NCI-H187 treated with DMSO at 0.1 percent for 48 hours (cell line): ENCODE results near the gene ZPR1.
"Not testable (repeated sequence)": the region's sequence is repeated elsewhere in the genome, so short reads cannot be mapped to it uniquely, and the experiment has no call there.

ENCODE experiments used
- DNase-seq: peaks from one replicate; lab custom pipeline; 2025; lab: John Stamatoyannopoulos, UW

The ZPR1 gene

DNA sequence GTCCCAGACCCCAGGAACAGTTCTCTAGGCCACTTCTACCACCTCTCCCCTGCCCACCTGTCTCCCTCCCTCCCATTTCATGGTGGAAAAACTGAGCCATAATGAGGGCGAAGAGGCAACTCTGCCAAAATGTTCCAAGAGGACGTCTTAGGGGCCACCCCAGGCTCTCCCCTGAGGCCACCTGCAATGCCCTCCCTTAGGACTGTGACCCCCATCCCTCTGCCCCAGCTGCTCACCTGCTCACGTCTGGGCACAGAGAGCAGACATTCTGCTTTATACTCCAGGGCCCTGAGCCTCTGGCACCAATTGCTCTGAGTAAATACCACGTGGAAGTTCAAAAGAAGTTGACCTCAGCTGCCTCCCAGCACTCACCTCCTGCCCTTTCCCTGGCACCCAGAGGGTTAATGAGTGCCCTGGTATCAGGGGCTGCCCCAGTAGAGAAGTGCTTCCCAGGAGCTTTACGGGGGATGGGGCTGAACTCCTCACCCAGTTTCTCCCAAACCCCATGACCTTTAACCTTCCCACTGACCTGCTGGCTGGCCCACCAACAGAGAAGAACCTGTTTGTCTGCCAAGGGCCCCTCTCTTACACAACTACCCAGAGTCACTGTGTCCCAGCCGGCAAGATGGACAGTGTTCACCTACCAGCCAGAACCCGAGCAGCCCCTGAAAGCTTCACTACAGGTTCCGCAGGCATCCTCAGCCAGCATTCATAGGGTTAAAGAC is 4.5 kb upstream of the ZPR1 start:
- DNase-seq, result no peak

DNA sequence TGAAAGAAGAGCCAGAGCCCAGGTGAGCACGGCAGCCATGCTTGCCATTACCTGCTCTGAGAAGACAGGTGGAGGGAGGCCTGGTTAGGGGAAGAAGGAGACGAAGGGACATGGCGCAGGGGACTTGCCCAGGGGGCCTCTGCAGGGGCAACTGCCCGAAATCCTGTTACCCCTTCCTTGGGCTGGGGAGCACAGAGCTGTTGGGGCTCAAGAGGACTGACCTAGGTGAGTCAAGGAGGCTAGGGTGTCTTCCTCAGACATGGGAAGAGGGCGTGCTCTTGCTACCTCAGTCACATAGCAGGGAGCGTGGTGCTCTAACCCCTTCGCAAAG is 4.0 kb upstream of the ZPR1 start, which contains the start of gene APOA5:
TSS of gene APOA5 (minus strand) at position 67 of the 331 bp plus-strand sequence. CDS start at position 48, 19 bp downstream.
- no peak for DNase-seq

DNA sequence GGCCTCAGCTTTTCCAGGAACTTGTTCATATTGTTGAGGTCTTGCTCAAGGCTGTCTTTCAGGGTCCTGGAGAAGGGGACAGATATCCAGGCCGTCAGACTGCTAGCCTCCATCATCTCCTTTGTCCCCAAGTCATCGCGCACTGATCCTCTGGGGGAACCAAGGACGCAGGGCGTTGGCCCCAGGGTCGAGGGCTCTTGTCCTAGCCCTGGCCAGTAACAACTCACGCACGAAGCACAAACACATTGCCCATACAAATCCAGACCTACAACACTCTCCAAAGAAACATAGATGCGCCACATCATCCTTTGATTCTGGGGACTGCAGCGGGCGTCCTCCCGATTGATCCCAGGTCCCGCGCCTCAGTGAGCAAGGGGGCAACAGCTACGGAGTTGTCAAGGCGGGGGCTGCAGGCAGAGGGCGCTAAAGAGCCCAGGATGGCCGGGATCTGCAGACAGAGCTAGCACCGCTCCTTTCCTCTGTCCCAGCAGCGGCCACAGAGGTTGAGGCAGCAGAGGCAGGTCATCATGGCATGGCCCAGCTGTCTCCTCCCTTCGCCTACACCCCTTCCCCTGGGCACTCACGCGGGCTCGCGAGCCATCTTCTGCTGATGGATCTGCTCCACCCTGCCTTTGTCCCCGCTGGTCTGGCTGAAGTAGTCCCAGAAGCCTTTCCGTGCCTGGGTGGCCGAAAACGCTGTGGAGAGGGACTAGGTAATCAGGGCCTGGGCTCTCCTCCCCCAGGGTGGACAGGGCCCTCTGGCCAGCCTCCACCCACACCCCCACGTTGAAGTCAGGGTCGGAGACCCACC is 3.4 kb upstream of the ZPR1 start:
- DNase-seq, result peak; percentile 3

DNA sequence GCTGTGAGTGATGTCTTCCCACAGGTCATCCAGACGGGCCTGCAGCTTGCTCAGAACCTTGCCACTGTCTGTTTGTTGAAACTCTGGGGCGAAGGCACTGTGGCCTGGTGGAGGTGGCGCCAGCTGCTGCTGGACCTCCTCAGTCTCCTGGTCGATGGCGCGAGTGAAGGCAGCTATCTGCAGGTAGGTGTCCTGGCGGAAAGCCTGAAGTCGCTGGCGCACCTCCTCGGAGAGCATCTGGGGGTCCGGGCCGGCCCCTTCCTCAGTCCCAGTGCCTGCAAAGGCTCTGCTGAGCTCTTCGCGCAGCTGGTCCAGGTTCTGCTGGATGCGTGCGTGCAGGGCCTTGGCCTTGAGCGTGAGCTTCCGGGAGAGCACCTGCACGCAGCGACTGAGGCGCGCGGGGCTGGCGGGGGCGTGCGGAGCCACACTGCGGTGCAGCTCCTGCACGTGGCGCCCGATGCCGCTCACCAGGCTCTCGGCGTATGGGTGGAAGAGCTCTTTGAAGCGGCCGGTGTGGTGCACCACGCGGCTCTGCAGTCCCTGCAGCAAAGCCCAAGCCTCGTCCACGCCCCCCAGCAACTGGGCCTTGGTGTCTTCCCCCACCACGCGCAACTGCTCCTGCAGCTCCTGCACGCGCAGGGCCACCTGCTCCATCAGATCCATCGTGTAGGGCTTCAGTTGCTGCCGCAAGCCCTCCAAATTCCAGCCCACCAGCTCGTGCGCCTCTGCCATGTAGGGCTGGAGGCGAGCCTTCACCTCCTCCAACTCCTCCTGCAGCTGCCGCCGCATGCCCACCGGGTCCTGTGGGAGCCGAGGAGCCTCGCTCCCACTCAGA is 2.6 kb upstream of the ZPR1 start:
- DNase-seq, result no peak

DNA sequence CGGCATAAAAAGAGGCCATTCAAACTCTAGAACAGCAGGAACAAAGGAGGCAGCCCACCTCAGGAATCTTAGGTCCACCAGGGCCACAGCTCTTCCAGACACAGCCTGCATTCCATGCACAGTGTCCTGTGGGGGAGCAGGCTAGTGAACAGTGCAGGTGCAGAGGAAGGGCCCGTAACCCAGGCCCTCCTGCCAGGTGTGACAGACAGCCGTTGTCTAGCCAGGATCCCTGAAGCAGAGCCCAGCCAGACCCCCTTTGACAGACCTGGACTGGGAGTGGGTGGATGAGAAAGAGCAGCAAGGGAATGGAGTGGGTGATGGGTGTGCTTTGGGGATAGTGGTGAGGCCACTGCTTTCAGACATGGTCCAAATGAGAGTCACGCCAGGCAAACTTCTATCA is 1.2 kb upstream of the ZPR1 start:
- DNase-seq, result no peak

DNA sequence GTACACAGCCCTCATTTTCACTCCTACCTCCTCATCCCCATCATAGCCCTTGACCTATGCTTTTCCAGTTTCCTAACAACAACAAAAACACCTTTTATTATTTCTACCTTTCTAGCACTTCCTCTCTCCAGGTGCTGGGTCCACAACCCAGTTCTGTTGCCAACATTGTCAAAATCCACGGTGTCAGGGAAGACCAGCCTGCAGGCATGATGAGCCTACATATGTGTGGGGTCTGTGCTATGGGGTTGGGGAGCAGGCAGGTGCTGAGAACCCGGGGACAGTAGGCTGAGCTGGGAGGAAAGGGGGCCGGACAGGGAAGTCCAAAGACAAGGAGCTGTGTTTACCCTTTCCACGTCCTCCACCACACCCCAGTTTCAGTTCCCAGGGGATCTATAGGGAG is 711 bp upstream of the ZPR1 start:
- no peak for DNase-seq

DNA sequence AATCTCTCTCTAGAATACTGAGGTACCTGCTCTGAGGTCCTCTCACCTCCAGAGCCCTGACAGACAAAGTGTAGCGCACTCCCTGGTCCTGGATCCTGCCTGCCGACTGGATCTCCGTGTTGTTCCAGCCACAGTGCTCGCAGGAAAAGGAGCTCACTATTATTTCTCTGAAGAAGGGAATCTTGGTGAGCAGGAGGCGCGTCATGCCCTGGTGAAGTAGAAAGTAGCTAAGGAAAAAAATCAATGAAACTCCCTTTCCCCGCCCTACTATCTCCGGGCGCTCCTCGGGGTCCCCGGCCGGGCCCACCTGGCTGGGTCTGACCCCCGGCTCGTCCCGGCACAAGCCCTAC is 412 bp downstream of the ZPR1 start:
- DNase-seq, result no peak

DNA sequence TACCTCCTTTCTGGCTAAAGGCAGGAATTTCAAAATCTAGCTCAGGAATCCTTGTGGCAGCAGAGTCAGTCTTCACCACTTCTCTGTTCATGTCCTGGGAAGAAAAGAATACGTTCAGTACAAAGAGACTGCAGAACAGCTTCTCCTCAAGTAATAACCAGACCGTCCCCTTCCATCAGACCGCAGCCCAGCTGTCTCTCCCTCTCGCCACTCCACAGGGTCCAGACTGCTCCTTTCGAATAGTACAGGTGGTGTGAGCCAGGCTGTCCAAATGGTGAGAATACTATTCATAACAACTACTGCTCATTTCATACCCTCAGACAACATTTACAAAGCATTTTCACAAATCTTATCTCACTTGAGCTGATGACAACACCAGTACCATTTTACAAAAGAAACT is 857 bp downstream of the ZPR1 start:
- no peak for DNase-seq

DNA sequence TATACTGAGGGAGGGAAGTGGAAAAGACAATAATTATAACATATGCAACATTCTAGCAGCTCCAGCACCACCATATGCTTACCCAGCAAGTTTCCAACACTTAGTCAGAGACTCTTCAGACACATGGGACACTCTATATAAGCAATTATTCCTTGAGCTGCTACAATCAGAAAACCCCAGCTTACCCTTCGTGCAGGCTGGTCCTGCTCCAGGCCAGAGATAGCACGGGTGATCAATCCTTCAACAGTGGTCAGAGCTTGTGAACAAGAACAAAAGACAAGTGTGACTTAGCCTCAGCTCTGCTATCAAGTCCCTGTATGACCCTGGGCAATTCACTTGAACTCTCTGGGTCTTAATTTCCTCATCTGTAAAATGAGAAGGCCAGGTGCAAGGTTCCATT is 1.5 kb downstream of the ZPR1 start:
- DNase-seq, result no peak

DNA sequence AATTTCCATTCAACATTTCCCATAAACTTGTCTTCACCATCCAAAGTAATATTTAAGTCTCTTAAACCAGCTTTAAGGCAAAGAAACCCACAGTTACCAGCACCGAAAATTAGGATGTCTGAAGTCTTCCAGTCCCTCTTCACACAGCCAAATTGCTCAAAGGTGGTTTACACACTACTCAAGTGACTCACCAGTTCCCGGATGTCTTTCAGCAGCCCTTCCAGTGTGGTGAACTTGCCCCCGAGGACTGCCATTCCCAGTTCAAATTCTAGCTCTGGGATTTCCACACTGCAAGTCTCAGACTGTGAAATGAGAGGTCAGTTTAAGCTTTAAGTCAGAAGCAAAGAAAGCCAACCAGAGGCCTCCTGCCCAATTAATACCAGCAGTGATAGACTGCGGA is 5.1 kb downstream of the ZPR1 start:
- DNase-seq, result no peak

DNA sequence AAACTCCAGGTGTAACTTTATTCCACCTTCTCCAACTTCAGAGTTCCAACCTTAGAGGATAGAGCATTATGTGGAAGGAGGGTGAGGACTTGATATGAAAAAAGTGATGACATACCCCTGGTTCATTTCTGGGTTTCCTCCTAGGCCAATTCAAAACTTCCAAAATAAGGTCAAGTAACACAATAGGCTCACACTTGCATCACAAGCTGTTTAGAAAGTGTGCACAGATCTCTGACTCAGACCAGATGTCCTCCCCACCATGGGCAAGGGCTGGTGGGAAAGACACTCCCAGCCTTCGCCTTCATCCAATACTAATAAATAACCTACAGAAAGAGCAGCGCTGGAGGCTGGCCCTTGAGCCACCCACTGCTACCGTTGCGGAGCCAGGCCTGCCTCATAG is 9.3 kb downstream of the ZPR1 start:
- no peak for DNase-seq

DNA sequence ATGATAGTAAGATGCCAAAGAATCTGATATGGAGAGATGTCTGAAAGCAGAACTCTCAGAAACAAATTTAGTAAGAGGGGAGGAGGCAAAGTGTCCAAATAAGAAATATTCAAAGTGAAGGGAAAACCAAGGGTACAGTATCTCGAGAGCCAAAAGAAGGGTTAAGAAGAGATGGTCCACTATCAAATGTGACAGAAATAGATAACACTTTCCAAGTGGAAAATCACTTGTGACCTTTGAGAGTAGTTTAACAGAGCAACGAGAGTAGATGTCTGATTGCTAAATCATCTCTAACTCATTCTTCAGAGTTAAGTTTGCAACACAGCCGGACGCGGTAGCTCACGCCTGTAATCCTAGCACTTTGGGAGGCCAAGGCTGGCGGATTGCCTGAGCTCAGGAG is 10.8 kb downstream of the ZPR1 start:
- no peak for DNase-seq

DNA sequence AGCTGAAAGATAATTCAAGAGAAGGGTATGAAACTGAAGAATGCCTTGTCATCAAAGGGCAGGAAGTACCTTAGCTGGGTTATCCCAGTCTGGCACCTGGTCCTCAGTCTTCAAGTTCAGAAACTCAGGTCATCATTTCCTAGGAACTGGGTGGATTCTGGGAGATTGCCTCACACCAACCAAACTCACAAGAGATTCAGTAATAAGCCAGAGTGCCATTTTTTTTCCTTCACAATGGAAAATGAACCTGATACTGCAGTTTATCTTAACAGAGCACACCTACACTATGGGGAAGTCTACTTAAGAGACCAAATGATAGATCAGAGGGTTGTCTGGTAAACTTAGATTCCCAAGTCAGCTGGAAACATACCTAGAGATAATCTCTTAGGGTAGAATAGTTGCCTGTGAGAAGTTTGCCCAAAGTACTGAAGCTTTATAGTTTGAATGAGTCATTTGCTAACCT is 11.3 kb downstream of the ZPR1 start:
- DNase-seq, result no peak

DNA sequence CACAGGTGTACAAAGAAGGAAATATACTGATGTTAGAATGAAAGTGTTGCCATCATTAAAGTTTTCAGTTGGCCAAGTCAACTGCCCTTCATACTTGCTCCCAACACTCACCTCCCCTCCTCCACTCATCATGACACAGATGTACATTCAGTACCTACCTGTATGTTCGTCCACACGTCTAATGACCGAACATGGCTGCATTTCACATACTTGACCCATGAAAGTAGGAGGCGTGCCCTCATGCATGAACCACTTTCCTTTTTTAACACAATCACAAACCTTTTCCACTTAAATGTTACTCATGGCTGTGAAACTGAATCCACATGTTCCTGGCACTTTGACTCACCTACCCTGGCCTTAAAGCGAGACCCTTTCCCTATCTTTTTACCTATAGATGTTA is 11.8 kb downstream of the ZPR1 start:
- no peak for DNase-seq

DNA sequence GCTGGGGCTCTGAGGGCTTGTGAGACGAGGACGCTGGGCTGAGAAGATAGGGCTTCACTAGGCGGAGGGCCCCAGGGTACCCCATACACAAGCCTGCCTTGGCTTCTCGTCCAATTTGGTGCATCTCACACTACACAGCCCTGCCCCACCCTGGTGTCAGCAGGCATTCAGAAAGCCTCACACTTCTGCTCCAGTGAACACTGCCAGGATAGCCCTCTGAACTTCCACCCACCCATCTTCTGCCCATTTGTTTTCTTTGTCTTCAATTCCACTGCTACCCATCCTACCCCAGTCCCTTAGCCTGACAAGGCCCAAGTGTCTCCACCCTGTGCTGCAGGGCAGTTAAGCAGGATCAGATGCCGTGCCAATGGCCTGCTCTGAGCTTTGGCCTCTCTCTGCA is 13.2 kb downstream of the ZPR1 start:
- DNase-seq, result no peak

DNA sequence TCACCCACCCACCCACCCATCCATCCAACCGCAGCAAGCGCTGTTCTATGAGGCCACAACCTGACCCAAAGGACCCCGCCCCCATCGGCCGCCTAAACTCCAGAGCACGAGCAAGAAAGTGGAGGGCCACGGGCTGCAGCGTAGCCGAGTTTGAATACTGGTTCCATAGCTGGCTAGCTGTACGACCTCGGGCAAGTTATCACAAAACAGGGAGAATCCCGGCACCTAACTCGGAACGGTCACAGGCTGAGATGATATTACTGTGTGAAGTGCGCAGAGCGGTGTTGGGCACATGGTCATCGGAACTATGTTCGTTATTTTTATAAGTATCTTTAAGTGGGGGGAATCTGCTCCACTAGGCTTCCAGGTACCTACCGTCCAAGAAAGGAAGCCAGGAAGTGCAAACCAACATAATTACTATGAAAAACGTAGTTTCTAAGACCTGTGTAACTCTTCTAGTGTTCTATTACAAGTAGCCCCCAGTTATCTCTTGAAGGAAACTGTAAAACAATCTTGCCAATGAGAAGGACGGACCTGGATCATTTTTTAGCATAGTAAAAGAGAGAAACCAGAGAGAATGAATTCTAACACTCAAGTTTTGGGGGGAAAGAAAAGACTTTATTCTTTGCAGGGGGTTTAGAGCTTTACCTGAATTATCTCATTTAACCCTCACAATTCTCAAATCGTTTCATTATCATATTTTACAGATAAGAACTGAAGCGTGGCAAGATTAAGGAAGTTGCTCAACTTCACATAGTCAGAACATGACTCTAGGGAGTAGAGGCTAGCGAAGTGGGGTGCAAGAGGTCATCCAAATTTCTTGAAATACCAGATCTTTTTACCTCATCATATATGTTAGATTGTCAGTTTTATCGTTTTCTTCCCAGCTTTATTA is 14.4 kb downstream of the ZPR1 start:
- DNase-seq, result no peak

DNA sequence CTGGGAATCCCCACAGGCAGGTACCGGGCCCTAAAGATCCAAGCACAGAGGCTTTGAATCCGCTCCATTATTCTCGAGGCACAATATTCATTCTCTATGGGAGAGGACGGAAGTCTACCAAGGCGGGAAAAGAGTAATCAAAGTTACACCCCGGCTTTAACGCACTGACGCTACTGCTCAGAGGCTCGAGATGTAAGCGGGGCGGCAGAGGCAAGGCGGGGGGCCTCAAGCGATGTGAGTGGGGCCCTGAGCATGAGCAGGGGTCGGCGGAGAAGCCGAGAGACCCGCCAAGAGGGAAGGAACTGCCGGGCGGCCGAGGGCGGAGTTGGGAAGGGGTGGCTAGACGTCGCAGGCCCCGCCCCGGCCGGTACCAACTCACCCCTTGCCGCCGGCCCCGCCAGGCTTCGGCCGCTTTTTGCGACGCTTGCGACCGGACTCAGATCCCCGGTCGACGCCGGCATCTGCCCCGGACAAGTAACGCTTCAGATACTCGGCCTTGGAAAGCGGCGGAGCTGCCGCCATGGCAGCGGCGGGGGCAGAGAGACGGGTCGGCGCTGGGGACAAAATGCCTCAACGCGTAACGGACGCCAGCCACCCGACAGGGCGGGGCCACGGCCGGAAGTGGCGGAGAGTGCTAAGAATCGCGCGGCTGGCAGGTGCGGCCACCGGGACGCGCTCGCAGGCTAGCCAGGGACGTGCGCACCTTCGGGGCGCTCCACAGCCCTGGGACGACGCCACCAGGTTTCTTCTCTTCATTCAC is 15.2 kb downstream of the ZPR1 start, which contains the start of gene BUD13:
TSS of gene BUD13 (minus strand) at position 545 of the 760 bp plus-strand sequence. CDS start at position 522, 23 bp downstream.
- DNase-seq, result peak; percentile 35

DNA sequence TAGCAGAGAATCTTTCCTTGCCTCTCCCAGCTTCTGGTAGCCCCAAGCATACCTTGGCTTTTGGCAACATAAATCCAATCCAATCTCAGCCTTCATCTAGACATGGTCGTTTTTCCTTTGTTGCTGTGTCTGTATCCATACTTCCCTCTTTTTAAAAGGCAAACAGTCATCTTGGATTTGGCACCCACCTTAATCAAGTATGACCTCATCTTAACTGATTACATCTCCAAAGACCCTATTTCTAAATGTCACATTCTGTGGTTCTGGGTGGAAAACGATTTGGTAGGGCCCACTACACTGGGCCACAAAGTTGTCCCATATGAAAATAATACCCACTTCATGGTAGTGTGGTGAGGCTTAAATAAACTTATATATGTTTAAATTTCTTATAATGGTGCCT is 15.9 kb downstream of the ZPR1 start:
- no peak for DNase-seq

DNA sequence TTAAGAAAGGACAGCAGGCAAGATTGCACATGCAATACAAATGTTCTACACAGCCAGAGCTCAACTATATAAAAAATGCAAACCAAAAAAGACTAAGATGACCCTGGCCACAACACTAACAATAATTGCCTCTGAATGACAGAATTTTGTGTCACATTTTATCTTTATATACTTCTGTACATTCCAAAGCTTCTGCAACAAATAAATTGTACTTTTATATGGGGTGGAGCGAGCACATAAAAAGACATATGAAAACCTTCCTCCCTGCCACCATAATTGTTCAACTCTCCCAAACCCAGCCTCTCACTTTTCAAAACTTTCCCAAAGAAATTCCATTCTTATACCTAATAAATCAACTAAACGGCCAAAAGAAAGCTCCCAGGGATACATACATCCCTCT is 25.7 kb downstream of the ZPR1 start:
- no peak for DNase-seq

DNA sequence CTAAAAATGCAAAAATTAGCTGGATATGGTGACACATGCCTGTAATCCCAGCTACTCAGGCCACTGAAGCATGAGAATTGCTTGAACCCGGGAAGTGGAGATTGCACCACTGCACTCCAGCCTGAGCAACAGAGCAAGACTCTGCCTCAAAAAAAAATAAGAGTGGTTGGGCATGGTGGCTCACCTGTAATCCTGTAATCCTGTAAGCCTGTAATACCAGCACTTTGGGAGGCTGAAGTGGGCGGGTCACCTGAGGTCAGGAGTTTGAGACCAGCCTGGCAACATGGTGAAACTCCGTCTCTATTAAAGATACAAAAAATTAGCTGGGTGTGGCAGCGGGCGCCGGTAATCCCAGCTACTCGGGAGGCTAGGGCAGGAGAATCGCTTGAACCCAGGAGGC is 31.8 kb downstream of the ZPR1 start:
- DNase-seq, result not testable (repeated sequence)
